Left renal cortex interstitium (tissue), 4 donors: ENCODE measurements around the gene VPS13D. TPM values are rescaled to one million over a fixed set of nuclear protein-coding genes. Genes with fewer than 3 reads are reported as not detected.
"Not testable (repeated sequence)": the region's sequence is repeated elsewhere in the genome, so short reads cannot be mapped to it uniquely, and the experiment has no call there.

Experiments used
- DNase-seq, 4 donors: peaks; one replicate each; pipeline ENCODE4 v3.0.0-alpha.2; 2013; ENCODE audit warnings: low read depth in 4 of 4, low spot score in 2 of 4, missing footprints in 1 of 4
- polyA plus RNA-seq, 4 donors: library from polyadenylated mRNA; unstranded; fragments of 120-200 nt; gene quantifications; one replicate each; pipeline ENCODE4 v1.2.1, GENCODE V29; 2013; ENCODE audit not compliant: insufficient read length in 4 of 4

The VPS13D gene
- polyA plus RNA-seq, 4 donors: 21.8 to 32.3 (median 27.6) TPM

DNA sequence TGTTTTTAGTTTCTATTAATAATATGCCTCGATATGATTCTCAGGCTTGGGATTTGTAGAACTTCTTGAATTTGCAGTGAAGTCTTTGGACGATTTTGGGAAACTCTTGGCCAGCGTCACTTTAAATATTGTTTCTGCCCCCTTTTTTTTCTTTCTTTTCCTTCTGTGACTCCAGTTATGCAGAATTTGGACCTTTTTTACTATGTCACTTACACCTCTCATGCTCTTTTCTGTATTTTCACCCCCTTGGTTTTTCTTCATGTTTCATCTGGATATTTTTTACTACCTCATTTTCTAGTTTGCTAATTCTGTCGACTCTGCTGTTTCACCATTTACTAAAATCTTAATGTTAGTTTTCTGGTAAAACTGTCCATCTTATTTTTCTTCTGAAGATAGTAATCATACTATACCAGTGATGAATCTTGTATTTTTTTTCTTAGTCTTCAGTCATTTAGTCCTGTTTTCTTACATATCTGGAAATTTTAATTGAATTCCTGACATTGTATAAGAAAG, 214.6 kb downstream of the VPS13D start:
- DNase-seq: no peak

- no peak for DNase-seq
These were observed 215.4 kb downstream of the VPS13D start for GRCh38 chr1:12445257-12445656.

- DNase-seq: no peak
These were observed 216.8 kb downstream of the VPS13D start for GRCh38 chr1:12446593-12446992.

- no peak for DNase-seq
These were observed 217.5 kb downstream of the VPS13D start for GRCh38 chr1:12447307-12447706.

GRCh38 chr1:12447849-12448312, 218.1 kb downstream of the VPS13D start:
- no peak for DNase-seq

DNA sequence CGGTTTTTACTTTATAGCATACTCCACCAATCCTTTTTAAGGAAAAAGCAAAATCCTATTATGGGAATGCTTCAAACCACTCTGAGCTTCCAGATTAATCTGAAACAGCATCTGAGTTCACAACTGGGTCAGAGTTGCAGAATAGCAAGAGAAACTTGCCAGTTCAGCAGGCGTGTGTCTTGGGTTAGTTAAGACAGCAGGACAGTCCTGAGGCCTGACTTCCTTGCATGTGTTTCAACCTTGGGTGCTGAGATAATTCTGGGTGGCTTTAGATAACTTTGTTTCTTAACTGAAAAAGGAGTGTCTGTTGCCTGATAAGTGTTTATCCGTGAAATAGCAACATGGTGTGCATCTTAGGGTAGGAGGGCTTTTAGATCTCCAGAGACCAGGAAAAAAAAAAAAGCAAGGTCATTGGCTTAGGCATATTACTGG, 218.9 kb downstream of the VPS13D start:
- DNase-seq: no peak

GRCh38 chr1:12450090-12450755, 220.4 kb downstream of the VPS13D start:
- DNase-seq: no peak

GRCh38 chr1:12450756-12451559, 221.1 kb downstream of the VPS13D start:
- DNase-seq: no peak

GRCh38 chr1:12451560-12451900, 221.7 kb downstream of the VPS13D start:
- no peak for DNase-seq

DNA sequence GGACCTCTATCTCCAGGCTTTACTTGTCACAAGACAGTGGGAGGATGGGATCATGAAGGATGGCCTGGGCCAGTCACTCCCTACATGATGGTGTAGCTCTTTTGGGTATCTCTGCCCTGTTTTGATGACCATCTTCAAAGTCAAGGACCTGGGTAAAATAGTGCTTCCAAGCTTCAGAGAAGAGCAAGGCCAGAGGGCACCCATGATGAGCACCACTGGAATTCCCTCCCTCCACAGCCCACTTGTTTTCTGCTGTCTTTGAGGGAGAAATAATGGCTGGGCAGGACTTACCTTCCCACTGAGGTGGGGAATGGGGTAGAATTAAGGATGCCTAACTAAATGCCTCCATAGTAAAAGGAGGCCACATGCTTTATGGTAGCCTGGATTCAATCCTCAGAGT, 222.4 kb downstream of the VPS13D start:
- no peak for DNase-seq

DNA sequence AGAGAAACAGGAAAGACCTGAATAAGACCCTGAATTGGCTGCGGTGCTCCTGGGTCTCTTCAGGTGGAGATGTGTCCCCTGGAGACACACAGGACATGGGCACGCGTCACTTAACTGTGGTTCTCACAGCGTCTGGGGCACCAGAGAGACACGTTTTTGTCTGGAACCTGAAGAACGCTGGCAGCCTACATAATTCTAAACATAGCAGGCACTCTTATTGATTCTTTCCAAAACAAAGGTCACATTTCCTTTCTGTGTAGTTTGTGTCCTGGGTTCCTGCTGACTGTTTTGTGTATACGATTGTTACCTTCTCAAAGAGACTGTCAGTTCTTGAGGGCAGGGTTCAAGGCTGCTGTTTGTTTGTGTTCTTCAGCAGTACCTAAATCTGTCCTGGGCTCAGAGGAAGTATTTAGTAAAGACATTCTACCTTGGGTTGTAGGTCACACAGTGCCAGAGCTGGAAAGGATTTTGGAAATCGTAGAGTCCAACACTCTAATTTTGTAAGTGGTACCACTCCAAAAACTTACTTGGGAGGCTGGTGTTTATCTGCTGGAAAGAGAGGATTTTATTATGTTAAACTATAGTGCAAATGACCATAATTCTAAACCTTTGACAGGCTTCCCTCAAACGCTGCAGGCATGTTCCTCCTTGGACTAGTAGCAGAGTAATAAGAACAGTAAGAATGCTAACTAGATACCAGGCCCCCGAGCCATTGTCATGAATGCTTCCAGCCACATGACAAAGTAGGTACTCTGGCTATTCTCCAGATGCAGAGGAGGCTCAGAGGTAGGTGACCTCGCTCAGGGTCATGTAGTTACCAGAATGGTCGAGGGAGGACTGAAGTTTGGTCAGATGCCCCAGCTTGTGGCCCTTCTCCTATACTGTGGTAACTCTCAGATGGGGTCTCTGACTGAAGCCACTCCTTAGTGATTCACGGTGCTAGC, 223.8 kb downstream of the VPS13D start:
- no peak for DNase-seq

GRCh38 chr1:12454406-12455391, 224.9 kb downstream of the VPS13D start:
- DNase-seq: no peak

GRCh38 chr1:12456081-12456480, 226.3 kb downstream of the VPS13D start:
- not testable (repeated sequence) for DNase-seq

- no peak for DNase-seq
These were observed 227.1 kb downstream of the VPS13D start for GRCh38 chr1:12456979-12457378.

- no peak for DNase-seq
These were observed 227.9 kb downstream of the VPS13D start for GRCh38 chr1:12457771-12458170.

GRCh38 chr1:12458571-12458970, 228.7 kb downstream of the VPS13D start:
- DNase-seq: no peak

GRCh38 chr1:12460121-12460520, 230.3 kb downstream of the VPS13D start:
- DNase-seq: no peak

DNA sequence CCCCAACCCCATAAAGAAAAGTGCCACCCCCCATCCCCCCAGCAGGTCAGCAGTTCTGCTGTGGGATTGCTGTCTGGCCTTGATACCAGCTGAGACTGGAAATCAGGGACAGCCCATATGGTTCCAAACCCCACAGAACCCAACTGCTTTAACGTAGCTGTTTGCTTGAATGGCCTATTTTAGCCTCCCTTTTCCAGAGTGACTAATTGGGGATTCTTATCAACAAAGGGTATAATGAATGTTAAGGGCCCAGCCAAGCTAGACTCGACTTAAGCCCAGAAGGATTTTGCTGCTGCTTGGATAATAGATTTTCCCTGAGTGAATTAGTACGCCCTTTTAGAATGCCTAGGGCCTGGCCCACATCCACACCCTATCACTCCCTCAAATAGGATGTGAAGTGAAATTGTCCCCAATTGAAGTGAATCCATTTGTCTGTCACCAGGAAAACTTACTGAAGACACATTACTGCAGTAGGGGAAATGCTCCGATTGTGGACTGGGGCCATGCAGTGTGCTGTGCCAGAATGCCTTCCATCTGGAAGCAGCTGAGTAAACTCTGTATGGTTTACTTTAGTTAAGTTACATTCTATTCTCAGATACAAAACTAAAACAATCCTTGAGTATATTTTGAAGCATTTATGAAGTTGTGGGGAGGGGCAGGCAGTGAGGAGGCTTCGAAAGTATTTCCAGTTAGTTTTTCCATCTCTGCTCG, 231.2 kb downstream of the VPS13D start:
- no peak for DNase-seq

GRCh38 chr1:12461754-12462153, 231.9 kb downstream of the VPS13D start:
- DNase-seq: no peak
